PC-3 (cell line): ENCODE measurements around the gene SPC24. TPM values are rescaled to one million over a fixed set of nuclear protein-coding genes. Genes with fewer than 3 reads are reported as not detected.

Experiments
- ATAC-seq: fragments of 200-7000 bp; cut with Tn5 transposase; 2 replicates; pipeline ENCODE4 v1.9.1; 2020; ENCODE audit warnings: mild to moderate bottlenecking, moderate library complexity
- BruUV-seq: library from RNA; stranded (reverse); fragments of 400-500 nt; replicated peaks from 2 replicates; lab custom pipeline; 2021; lab: Mats Ljungman, UMichigan
- CTCF ChIA-PET: fragments of 300-600 bp; sonication (Branson Sonifier 250); formaldehyde crosslinking; loops from one replicate; lab custom pipeline; 2022; ENCODE audit warnings: antibody characterized with exemption; lab: Charles Lee
- POLR2A ChIA-PET: fragments of 300-600 bp; sonication (Branson Sonifier 250); formaldehyde crosslinking; loops from one replicate; lab custom pipeline; 2022; ENCODE audit warnings: antibody characterized with exemption; ENCODE audit not compliant: unreplicated experiment; lab: Charles Lee
- DNase-seq: peaks from one replicate; pipeline ENCODE4 v3.0.0-alpha.2; 2015
- H2AFZ ChIP-seq: fragments of 300-600 bp; sonication (generic); 2 replicates; pipeline ENCODE4 v1.6.0; 2016; ENCODE audit warnings: antibody characterized with exemption, low read length
- H3F3A ChIP-seq: fragments of 300-600 bp; sonication (generic); one replicate; pipeline ENCODE4 v1.6.0; 2017; ENCODE audit warnings: antibody characterized with exemption, low read length, control low read depth, mild to moderate bottlenecking; ENCODE audit not compliant: unreplicated experiment
- H3K27ac ChIP-seq: fragments of 300-600 bp; sonication (generic); 2 replicates; pipeline ENCODE4 v1.5.1; 2016; ENCODE audit warnings: mild to moderate bottlenecking, low read length
- H3K27me3 ChIP-seq: fragments of 300-600 bp; sonication (generic); 2 replicates; pipeline ENCODE4 v1.6.1; 2016; ENCODE audit warnings: low read length, mixed read lengths
- H3K36me3 ChIP-seq: fragments of 300-600 bp; sonication (generic); 2 replicates; pipeline ENCODE4 v1.6.1; 2016; ENCODE audit warnings: low read depth, mixed run types, low read length, mixed read lengths
- H3K4me1 ChIP-seq: fragments of 300-600 bp; sonication (generic); 2 replicates; pipeline ENCODE4 v1.5.1; 2016; ENCODE audit warnings: low read length; ENCODE audit not compliant: insufficient read depth
- H3K4me2 ChIP-seq: fragments of 300-600 bp; sonication (generic); 2 replicates; pipeline ENCODE4 v1.6.0; 2016; ENCODE audit warnings: low read length
- H3K4me3 ChIP-seq: fragments of 300-600 bp; sonication (generic); 2 replicates; pipeline ENCODE4 v1.5.1; 2016; ENCODE audit warnings: mild to moderate bottlenecking, low read length, mixed read lengths
- H3K79me2 ChIP-seq: fragments of 300-600 bp; sonication (generic); 2 replicates; pipeline ENCODE4 v1.6.1; 2017; ENCODE audit warnings: low read length, mixed read lengths
- H3K9ac ChIP-seq: fragments of 300-600 bp; sonication (generic); 2 replicates; pipeline ENCODE4 v1.6.0; 2016; ENCODE audit warnings: mild to moderate bottlenecking, low read length
- H3K9me2 ChIP-seq: fragments of 300-600 bp; sonication (generic); replicated peaks from 2 replicates; pipeline ENCODE4 v1.6.1; 2016; ENCODE audit warnings: mixed run types, low read length, mixed read lengths
- H3K9me3 ChIP-seq: fragments of 300-600 bp; sonication (generic); 2 replicates; pipeline ENCODE4 v1.6.1; 2016; ENCODE audit warnings: low read length, mixed read lengths
- H4K20me1 ChIP-seq: fragments of 300-600 bp; sonication (generic); 2 replicates; pipeline ENCODE4 v1.6.1; 2016; ENCODE audit warnings: low read length, mixed read lengths
- CTCF ChIP-seq: fragments of 300-600 bp; sonication (generic); conservative IDR thresholded peaks from 2 replicates; pipeline ENCODE4 v1.5.1; 2017; ENCODE audit warnings: antibody characterized with exemption, low read depth, mild to moderate bottlenecking, low read length
- EZH2 ChIP-seq: fragments of 300-600 bp; sonication (generic); IDR thresholded peaks from one replicate; pipeline ENCODE4 v1.6.1; 2017; ENCODE audit warnings: antibody characterized with exemption, mild to moderate bottlenecking, low read length; ENCODE audit not compliant: unreplicated experiment
- EZH2phosphoT487 ChIP-seq: fragments of 300-600 bp; sonication (generic); IDR thresholded peaks from 2 replicates; pipeline ENCODE4 v1.6.1; 2018; ENCODE audit warnings: mild to moderate bottlenecking, antibody characterized with exemption, low read length, borderline replicate concordance
- intact Hi-C: fragments of 100-400 bp; cut with micrococcal nuclease; formaldehyde crosslinking; loops from 2 replicates; pipeline ENCODE4 v1.9.0; 2023
- total RNA-seq: library from RNA; depleted of rRNA; stranded (reverse); fragments of >200 nt; gene quantifications from 2 replicates; pipeline ENCODE4 v1.2.3, GENCODE V29; 2014

The SPC24 gene
- total RNA-seq, 1 experiment from 2014 or later = 142 TPM

GRCh38 chr19:11102944-11103343, 52.6 kb downstream of the SPC24 start:
- no TSS peak for BruUV-seq
- Histone ChIP-seq H3K9me3 (no peaks in the 10 kb centered on the region), H3K9ac (no peak overlapping the region), H3K9me2 (no peaks in the 10 kb centered on the region), H3K27ac (no peak overlapping the region), H3K36me3 (peaks cover 82% of the 10 kb centered on the region), H2AFZ (no peak overlapping the region), H3K4me1 (no peaks in the 10 kb centered on the region), H3K27me3 (no peaks in the 10 kb centered on the region), H3K4me3 (no peak overlapping the region), H3K4me2 (no peak overlapping the region), H3F3A (no peaks in the 10 kb centered on the region), H4K20me1 (peaks cover 74% of the 10 kb centered on the region), H3K79me2 (peaks cover 52% of the 10 kb centered on the region)
- TF ChIP-seq EZH2phosphoT487 = no peak
- TF ChIP-seq CTCF = no peak
- TF ChIP-seq EZH2 = no peak
- no peak for DNase-seq
- ChIA-PET POLR2A (no interaction called here), CTCF (no interaction called here)
- intact Hi-C loops = no loop called here
- ATAC-seq = no peak

GRCh38 chr19:11101057-11101456, 54.5 kb downstream of the SPC24 start:
- DNase-seq (no peak), ATAC-seq (no peak)
- H3K4me3 ChIP-seq = no peak overlapping the region
- H3K9me3 ChIP-seq = no peaks in the 10 kb centered on the region
- peaks cover 79% of the 10 kb centered on the region for H4K20me1 ChIP-seq
- peaks cover 6% of the 10 kb centered on the region for H3K4me1 ChIP-seq
- H3K9ac ChIP-seq = no peak overlapping the region
- POLR2A ChIA-PET = interaction anchor here (0.6 kb wide), 1 partner anchor 11 kb away, joined by 9 read pairs; no protein-coding TSS in a partner anchor
- peaks cover 67% of the 10 kb centered on the region for H3K79me2 ChIP-seq
- no TSS peak for BruUV-seq
- no peaks in the 10 kb centered on the region for H3K9me2 ChIP-seq
- H3K36me3 ChIP-seq = peaks cover 80% of the 10 kb centered on the region
- intact Hi-C loops = no loop called here
- H2AFZ ChIP-seq = no peak overlapping the region
- CTCF ChIA-PET = no interaction called here
- H3K27me3 ChIP-seq = no peaks in the 10 kb centered on the region
- TF ChIP-seq EZH2 = no peak
- no peak for TF ChIP-seq CTCF
- no peak for TF ChIP-seq EZH2phosphoT487
- no peak overlapping the region for H3K4me2 ChIP-seq
- no peak overlapping the region for H3K27ac ChIP-seq
- H3F3A ChIP-seq = peaks cover 6% of the 10 kb centered on the region

- intact Hi-C loops = no loop called here
- Histone ChIP-seq H3K9ac (no peak overlapping the region), H3K4me1 (peaks cover 15% of the 10 kb centered on the region), H3K9me2 (no peaks in the 10 kb centered on the region), H3K36me3 (peaks cover 77% of the 10 kb centered on the region), H3K9me3 (no peaks in the 10 kb centered on the region), H3K27ac (no peak overlapping the region), H3K79me2 (peaks cover 74% of the 10 kb centered on the region), H3F3A (peaks cover 11% of the 10 kb centered on the region), H2AFZ (no peak overlapping the region), H3K4me2 (no peak overlapping the region), H4K20me1 (peaks cover 78% of the 10 kb centered on the region), H3K27me3 (no peaks in the 10 kb centered on the region), H3K4me3 (no peak overlapping the region)
- TF ChIP-seq EZH2 (no peak), CTCF (no peak), EZH2phosphoT487 (no peak)
- no TSS peak for BruUV-seq
- CTCF ChIA-PET = no interaction called here
- DNase-seq = no peak
- POLR2A ChIA-PET = no interaction called here
- ATAC-seq = no peak
Observed at GRCh38 chr19:11100049-11100448, 55.5 kb downstream of the SPC24 start.
